ENCODE measurements around the gene DOK4. TPM values are rescaled to one million over a fixed set of nuclear protein-coding genes. Genes with fewer than 3 reads are reported as not detected.

The DOK4 gene
- total RNA-seq, 2 donors from 2014 or later: 17.9 to 22.1 TPM

GRCh38 chr16:57512296-57513001, 26.2 kb upstream of the DOK4 start:
- Histone ChIP-seq H3K27me3 (ENCODE audit: control insufficient read depth, insufficient read depth, low read length, poor library complexity, severe bottlenecking) (no peaks in the 10 kb centered on the region), H3K4me1 (ENCODE audit: control insufficient read depth, insufficient read depth, low read length) (no peaks in the 10 kb centered on the region), H3K9ac (ENCODE audit: extremely low read depth, low read length, poor library complexity, severe bottlenecking) (no peak overlapping the region), H3K4me3 (ENCODE audit: low read length) (no peak overlapping the region), H3K36me3 (ENCODE audit: control insufficient read depth, insufficient read depth, low read length) (peaks cover under 1% of the 10 kb centered on the region), H3K9me3 (ENCODE audit: control insufficient read depth, low read length) (no peaks in the 10 kb centered on the region), H3K27ac (ENCODE audit: low read depth, low read length) (no peak overlapping the region)
- WGBS, 2 experiments (ENCODE audit: insufficient coverage in 1 of 2, insufficient read length in 1 of 2): 93 to 97% methylated on average over 10 to 15 of the region's 23 CpGs
- H3K4me1 Mint-ChIP-seq: peaks cover 8% of the 10 kb centered on the region
- no peak for TF ChIP-seq CTCF (conservative IDR thresholded peaks at IDR 0.05)
- no peak overlapping the region for H3K27ac Mint-ChIP-seq
- no peak overlapping the region for H3K4me3 Mint-ChIP-seq
- DNase-seq: no peak
- H3K36me3 Mint-ChIP-seq (ENCODE audit: low read depth): peaks cover 16% of the 10 kb centered on the region
- no peaks in the 10 kb centered on the region for H3K27me3 Mint-ChIP-seq (ENCODE audit: insufficient read depth)
- H3K9me3 Mint-ChIP-seq: no peaks in the 10 kb centered on the region

- Histone ChIP-seq H3K9ac (ENCODE audit: extremely low read depth, low read length, poor library complexity, severe bottlenecking) (no peak overlapping the region), H3K27me3 (ENCODE audit: control insufficient read depth, insufficient read depth, low read length, poor library complexity, severe bottlenecking) (no peaks in the 10 kb centered on the region), H3K27ac (ENCODE audit: low read depth, low read length) (peak overlapping the region; percentile 17), H3K4me3 (ENCODE audit: low read length) (no peak overlapping the region), H3K9me3 (ENCODE audit: control insufficient read depth, low read length) (no peaks in the 10 kb centered on the region), H3K36me3 (ENCODE audit: control insufficient read depth, insufficient read depth, low read length) (no peaks in the 10 kb centered on the region), H3K4me1 (ENCODE audit: control insufficient read depth, insufficient read depth, low read length) (no peaks in the 10 kb centered on the region)
- no peak for DNase-seq
- H3K9me3 Mint-ChIP-seq: no peaks in the 10 kb centered on the region
- 77 to 82% methylated on average over 8 to 10 of the region's 10 CpGs for WGBS, 2 experiments (ENCODE audit: insufficient coverage in 1 of 2, insufficient read length in 1 of 2)
- H3K27me3 Mint-ChIP-seq (ENCODE audit: insufficient read depth): no peaks in the 10 kb centered on the region
- peak overlapping the region; percentile 58 for H3K27ac Mint-ChIP-seq
- H3K4me3 Mint-ChIP-seq: no peak overlapping the region
- peaks cover 6% of the 10 kb centered on the region for H3K36me3 Mint-ChIP-seq (ENCODE audit: low read depth)
- H3K4me1 Mint-ChIP-seq: peaks cover 8% of the 10 kb centered on the region
- no peak for TF ChIP-seq CTCF (conservative IDR thresholded peaks at IDR 0.05)
These were observed 24.0 kb upstream of the DOK4 start for GRCh38 chr16:57510016-57510871.

- H3K27ac Mint-ChIP-seq: peak overlapping the region; percentile 58
- H3K27me3 Mint-ChIP-seq (ENCODE audit: insufficient read depth): no peaks in the 10 kb centered on the region
- Histone ChIP-seq H3K4me1 (ENCODE audit: control insufficient read depth, insufficient read depth, low read length) (no peaks in the 10 kb centered on the region), H3K27me3 (ENCODE audit: control insufficient read depth, insufficient read depth, low read length, poor library complexity, severe bottlenecking) (no peaks in the 10 kb centered on the region), H3K36me3 (ENCODE audit: control insufficient read depth, insufficient read depth, low read length) (no peaks in the 10 kb centered on the region), H3K9me3 (ENCODE audit: control insufficient read depth, low read length) (no peaks in the 10 kb centered on the region), H3K27ac (ENCODE audit: low read depth, low read length) (peak overlapping the region; percentile 17), H3K9ac (ENCODE audit: extremely low read depth, low read length, poor library complexity, severe bottlenecking) (no peak overlapping the region), H3K4me3 (ENCODE audit: low read length) (no peak overlapping the region)
- H3K4me3 Mint-ChIP-seq: no peak overlapping the region
- H3K9me3 Mint-ChIP-seq: no peaks in the 10 kb centered on the region
- peaks cover 8% of the 10 kb centered on the region for H3K4me1 Mint-ChIP-seq
- WGBS, 2 experiments (ENCODE audit: insufficient coverage in 1 of 2, insufficient read length in 1 of 2): 89 to 96% methylated on average over 10 to 12 of the region's 12 CpGs
- no peak for DNase-seq
- no peak for TF ChIP-seq CTCF (conservative IDR thresholded peaks at IDR 0.05)
- peaks cover 6% of the 10 kb centered on the region for H3K36me3 Mint-ChIP-seq (ENCODE audit: low read depth)
These were observed 23.1 kb upstream of the DOK4 start for GRCh38 chr16:57509231-57509923.
